ENCODE results near the gene RAB44.

DNA sequence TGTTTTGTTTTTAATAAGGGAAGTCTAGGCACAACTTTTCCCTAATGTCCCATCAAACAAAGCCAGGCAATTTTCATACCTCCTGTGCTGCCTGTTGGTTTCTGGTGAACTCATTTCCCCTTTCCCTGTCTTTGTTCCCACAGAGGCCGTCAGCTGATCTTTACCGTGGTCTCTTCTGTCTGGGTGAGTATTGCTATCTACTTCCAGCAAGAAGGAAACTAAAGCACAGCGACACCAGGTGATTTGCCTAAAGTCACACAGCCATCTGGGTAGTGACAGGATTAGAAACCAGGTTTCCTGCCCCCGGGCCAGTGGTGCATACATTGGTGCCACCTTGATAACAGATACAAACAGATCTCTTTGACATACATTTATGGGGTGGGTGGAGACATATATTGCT is 59.6 kb downstream of the RAB44 start:
- TF ChIP-seq, protein P1, sequence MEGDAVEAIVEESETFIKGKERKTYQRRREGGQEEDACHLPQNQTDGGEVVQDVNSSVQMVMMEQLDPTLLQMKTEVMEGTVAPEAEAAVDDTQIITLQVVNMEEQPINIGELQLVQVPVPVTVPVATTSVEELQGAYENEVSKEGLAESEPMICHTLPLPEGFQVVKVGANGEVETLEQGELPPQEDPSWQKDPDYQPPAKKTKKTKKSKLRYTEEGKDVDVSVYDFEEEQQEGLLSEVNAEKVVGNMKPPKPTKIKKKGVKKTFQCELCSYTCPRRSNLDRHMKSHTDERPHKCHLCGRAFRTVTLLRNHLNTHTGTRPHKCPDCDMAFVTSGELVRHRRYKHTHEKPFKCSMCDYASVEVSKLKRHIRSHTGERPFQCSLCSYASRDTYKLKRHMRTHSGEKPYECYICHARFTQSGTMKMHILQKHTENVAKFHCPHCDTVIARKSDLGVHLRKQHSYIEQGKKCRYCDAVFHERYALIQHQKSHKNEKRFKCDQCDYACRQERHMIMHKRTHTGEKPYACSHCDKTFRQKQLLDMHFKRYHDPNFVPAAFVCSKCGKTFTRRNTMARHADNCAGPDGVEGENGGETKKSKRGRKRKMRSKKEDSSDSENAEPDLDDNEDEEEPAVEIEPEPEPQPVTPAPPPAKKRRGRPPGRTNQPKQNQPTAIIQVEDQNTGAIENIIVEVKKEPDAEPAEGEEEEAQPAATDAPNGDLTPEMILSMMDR (IDR thresholded peaks at IDR 0.05; ENCODE audit: low read depth, low read length, poor library complexity, severe bottlenecking): no peak
- no peak for TF ChIP-seq EZH2phosphoT487 (IDR thresholded peaks at IDR 0.05; ENCODE audit: borderline replicate concordance, low read length)
